Common myeloid progenitor, CD34-positive (primary cell): ENCODE measurements around the gene OAS2.
A peak's percentile ranks its signal among the peaks of the same experiment; 100 is the strongest.

Experiments used
- CTCF ChIA-PET: fragments of 350-600 bp; sonication (Branson Sonifier 250); formaldehyde crosslinking; loops from one replicate; lab custom pipeline; 2021; ENCODE audit warnings: antibody characterized with exemption; lab: Charles Lee
- POLR2A ChIA-PET: fragments of 350-600 bp; sonication (Branson Sonifier 250); formaldehyde crosslinking; loops from one replicate; lab custom pipeline; 2021; ENCODE audit warnings: antibody characterized with exemption; lab: Charles Lee
- DNase-seq, 3 donors: peaks; one replicate each; pipeline versions ENCODE4 v3.0.0 to v3.0.0-alpha.2; 2013
- H3K27ac ChIP-seq, 2 experiments: 1 replicate in 1 of 2; 2 replicates in 1 of 2; pipeline ENCODE4 v1.7.0; 2013; ENCODE audit warnings: inconsistent platforms in 2 of 2, low read length in 2 of 2, mild to moderate bottlenecking in 2 of 2, low read depth in 1 of 2, moderate library complexity in 1 of 2; ENCODE audit not compliant: severe bottlenecking in 2 of 2, insufficient read depth in 1 of 2, poor library complexity in 1 of 2
- H3K27me3 ChIP-seq, 5 experiments: replicated peaks in 2 of 5; 1 replicate in 3 of 5; 2 replicates in 2 of 5; pipeline versions ENCODE4 v1.6.1 to v1.7.0; 2013; ENCODE audit warnings: low read length in 4 of 5, mild to moderate bottlenecking in 2 of 5, moderate library complexity in 2 of 5, inconsistent platforms in 1 of 5; ENCODE audit not compliant: insufficient read depth in 5 of 5, control insufficient read depth in 4 of 5
- H3K36me3 ChIP-seq, 4 experiments: 1 replicate in 2 of 4; 2 replicates in 2 of 4; pipeline versions ENCODE4 v1.6.1 to v1.7.0; 2013; ENCODE audit warnings: low read length in 3 of 4, control low read depth in 1 of 4, mild to moderate bottlenecking in 1 of 4; ENCODE audit not compliant: control insufficient read depth in 4 of 4, insufficient read depth in 4 of 4
- H3K4me1 ChIP-seq, 4 experiments: 1 replicate in 3 of 4; 2 replicates in 1 of 4; pipeline versions ENCODE4 v1.6.1 to v1.7.1; 2013; ENCODE audit warnings: low read length in 3 of 4, mild to moderate bottlenecking in 3 of 4, control low read depth in 1 of 4, inconsistent platforms in 1 of 4, moderate library complexity in 1 of 4; ENCODE audit not compliant: control insufficient read depth in 4 of 4, insufficient read depth in 4 of 4; ENCODE audit errors: control extremely low read depth in 1 of 4
- H3K4me3 ChIP-seq, 7 experiments: 1 replicate in 4 of 7; 2 replicates in 3 of 7; pipeline versions ENCODE4 v1.5.1 to v1.7.0; 2013; ENCODE audit warnings: mild to moderate bottlenecking in 7 of 7, low read length in 6 of 7, moderate library complexity in 6 of 7, inconsistent platforms in 2 of 7, low read depth in 2 of 7, control low read depth in 1 of 7; ENCODE audit not compliant: insufficient read depth in 4 of 7, control insufficient read depth in 1 of 7; ENCODE audit errors: extremely low read depth in 1 of 7
- H3K9me3 ChIP-seq, 5 experiments: 1 replicate in 4 of 5; 2 replicates in 1 of 5; pipeline versions ENCODE4 v1.6.1 to v1.7.1; 2013; ENCODE audit warnings: low read length in 4 of 5, mild to moderate bottlenecking in 2 of 5, inconsistent platforms in 1 of 5, low read depth in 1 of 5, moderate library complexity in 1 of 5; ENCODE audit not compliant: control insufficient read depth in 4 of 5, insufficient read depth in 2 of 5; ENCODE audit errors: control extremely low read depth in 1 of 5
- WGBS: methylation state at CpG from one replicate; pipeline ENCODE4 v1.1.5; 2013; ENCODE audit not compliant: insufficient coverage; 5-methylcytosine and 5-hydroxymethylcytosine counted together

The OAS2 gene

GRCh38 chr12:113052326-113052725 lies 74.0 kb downstream of the OAS2 start:
- 65% methylated on average over 4 of the region's 4 CpGs for WGBS
- H3K4me1 ChIP-seq: peaks cover 0 to 21% (median 14%) of the 10 kb centered on the region in 4 experiments
- H3K27ac ChIP-seq: no peak overlapping the region
- ChIA-PET CTCF (interaction anchor here (0.7 to 4.5 kb wide), 5 partner anchors 19 to 357 kb away, joined by 3 to 76 read pairs (median 6); no protein-coding TSS in a partner anchor), POLR2A (no interaction called here)
- no peaks in the 10 kb centered on the region for H3K36me3 ChIP-seq
- peaks cover 0 to 32% (median 11%) of the 10 kb centered on the region in 5 experiments for H3K27me3 ChIP-seq
- H3K4me3 ChIP-seq: no peak overlapping the region
- no peak for DNase-seq
- H3K9me3 ChIP-seq: no peaks in the 10 kb centered on the region

GRCh38 chr12:113054948-113055486 lies 76.7 kb downstream of the OAS2 start:
- no peak overlapping the region for H3K4me3 ChIP-seq
- no peaks in the 10 kb centered on the region for H3K9me3 ChIP-seq
- H3K27ac ChIP-seq: no peak overlapping the region
- CTCF ChIA-PET: interaction anchor here (1.1 to 2.5 kb wide), 9 partner anchors 9 to 122 kb away, joined by 3 to 9 read pairs (median 4); no protein-coding TSS in a partner anchor
- peaks cover 0 to 41% (median 11%) of the 10 kb centered on the region in 5 experiments for H3K27me3 ChIP-seq
- WGBS: 77% methylated on average over 4 of the region's 4 CpGs
- H3K36me3 ChIP-seq: no peaks in the 10 kb centered on the region
- DNase-seq: no peak
- peaks cover 0 to 19% (median 14%) of the 10 kb centered on the region in 4 experiments for H3K4me1 ChIP-seq
- POLR2A ChIA-PET: no interaction called here

- H3K4me3 ChIP-seq: no peak overlapping the region
- no peaks in the 10 kb centered on the region for H3K9me3 ChIP-seq
- H3K27me3 ChIP-seq: peaks cover 0 to 43% (median 11%) of the 10 kb centered on the region in 5 experiments
- DNase-seq: no peak
- ChIA-PET CTCF (interaction anchor here (1.0 to 1.9 kb wide), 7 partner anchors 11 to 121 kb away, joined by 3 to 6 read pairs (median 4); no protein-coding TSS in a partner anchor), POLR2A (no interaction called here)
- no peak overlapping the region for H3K27ac ChIP-seq
- H3K36me3 ChIP-seq: no peaks in the 10 kb centered on the region
- peaks cover 0 to 18% (median 14%) of the 10 kb centered on the region in 4 experiments for H3K4me1 ChIP-seq
- WGBS: 96% methylated on average over 3 of the region's 13 CpGs
Observed at GRCh38 chr12:113055594-113056380, 77.5 kb downstream of the OAS2 start.

GRCh38 chr12:113056381-113056630 lies 78.0 kb downstream of the OAS2 start:
- H3K36me3 ChIP-seq: no peaks in the 10 kb centered on the region
- H3K27ac ChIP-seq: no peak overlapping the region
- H3K4me1 ChIP-seq: peaks cover 0 to 18% (median 14%) of the 10 kb centered on the region in 4 experiments
- ChIA-PET POLR2A (no interaction called here), CTCF (interaction anchor here (1.0 to 1.5 kb wide), 5 partner anchors 12 to 121 kb away, joined by 3 to 6 read pairs (median 4); no protein-coding TSS in a partner anchor)
- peaks cover 0 to 43% (median 11%) of the 10 kb centered on the region in 5 experiments for H3K27me3 ChIP-seq
- H3K4me3 ChIP-seq: peak overlapping the region in 6 of 7 experiments; percentile 9 to 70 (median 51)
- DNase-seq: no peak
- 7% methylated on average over 7 of the region's 8 CpGs for WGBS
- H3K9me3 ChIP-seq: no peaks in the 10 kb centered on the region

- ChIA-PET POLR2A (no interaction called here), CTCF (interaction anchor here (1.0 to 1.5 kb wide), 6 partner anchors 9 to 120 kb away, joined by 3 to 6 read pairs (median 4); no protein-coding TSS in a partner anchor)
- H3K4me3 ChIP-seq: peak within 1 kb of the TSS; percentile 31 to 70 (median 49)
- peaks cover 0 to 18% (median 14%) of the 10 kb centered on the region in 4 experiments for H3K4me1 ChIP-seq
- H3K27ac ChIP-seq: no peak within 1 kb of the TSS
- DNase-seq: peak in 1 of 3 donors; percentile 33
- WGBS: under 1% methylated on average over 69 of the region's 94 CpGs
- no peaks in the 10 kb centered on the region for H3K36me3 ChIP-seq
- H3K9me3 ChIP-seq: no peaks in the 10 kb centered on the region
- H3K27me3 ChIP-seq: peaks cover 0 to 43% (median 11%) of the 10 kb centered on the region in 5 experiments
Observed at GRCh38 chr12:113056631-113057488, 78.5 kb downstream of the OAS2 start, which contains the start of gene DTX1. Gene DTX1, plus strand, starts transcription at chr12:113056730. Its CDS starts 1,463 bp downstream, at chr12:113058193.

- WGBS: 86% methylated on average over 38 of the region's 44 CpGs
- Histone ChIP-seq H3K36me3 (no peaks in the 10 kb centered on the region), H3K9me3 (no peaks in the 10 kb centered on the region), H3K4me3 (no peak overlapping the region), H3K4me1 (peaks cover 0 to 16% (median 9%) of the 10 kb centered on the region in 4 experiments), H3K27me3 (peaks cover 0 to 43% (median 11%) of the 10 kb centered on the region in 5 experiments), H3K27ac (no peak overlapping the region)
- POLR2A ChIA-PET: no interaction called here
- peak in 1 of 3 donors; percentile 13 for DNase-seq
- CTCF ChIA-PET: interaction anchor here (1.2 to 1.5 kb wide), 3 partner anchors 10 to 40 kb away, joined by 3 to 5 read pairs (median 4); no protein-coding TSS in a partner anchor
Observed at GRCh38 chr12:113057565-113058485, 79.5 kb downstream of the OAS2 start.
